Gastroesophageal sphincter (tissue), 3 donors: ENCODE results near the gene TRAF3.

Experiments used
- CTCF ChIP-seq, 4 experiments: fragments of 200-600 bp in 2 of 4; fragments of 450-650 bp in 2 of 4; sonication (generic) in 1 of 4; IDR thresholded peaks; one replicate each; pipeline ENCODE4 v1.5.1; 2017 to 2019; ENCODE audit warnings: antibody characterized with exemption in 4 of 4, mild to moderate bottlenecking in 2 of 4, moderate library complexity in 2 of 4
- EP300 ChIP-seq: sonication (generic); formaldehyde crosslinking; IDR thresholded peaks from one replicate; pipeline ENCODE4 v1.6.1; 2017; ENCODE audit warnings: antibody characterized with exemption, mild to moderate bottlenecking
- POLR2A ChIP-seq, 2 donors: fragments of 450-650 bp; IDR thresholded peaks; one replicate each; pipeline ENCODE4 v1.6.1; 2017; ENCODE audit warnings: antibody characterized with exemption in 2 of 2, mild to moderate bottlenecking in 2 of 2, moderate library complexity in 1 of 2
- POLR2AphosphoS5 ChIP-seq: sonication (generic); formaldehyde crosslinking; IDR thresholded peaks from one replicate; pipeline ENCODE4 v1.6.1; 2017; ENCODE audit warnings: antibody characterized with exemption

- no peak for TF ChIP-seq POLR2AphosphoS5
- TF ChIP-seq CTCF (IDR thresholded peaks at IDR 0.05): no peak
- TF ChIP-seq POLR2A (IDR thresholded peaks at IDR 0.05): no peak
- no peak for TF ChIP-seq EP300
These were observed 43.9 kb upstream of the TRAF3 start for GRCh38 chr14:102733326-102733725.
